Heart left ventricle (tissue), 16 donors: ENCODE results near the gene SF3A2. TPM values are rescaled to one million over a fixed set of nuclear protein-coding genes. Genes with fewer than 3 reads are reported as not detected.

ENCODE experiments used
- ATAC-seq, 4 donors: fragments of 200-7000 bp; cut with Tn5 transposase; one replicate each; pipeline ENCODE4 v1.9.1; 2020 to 2022; ENCODE audit warnings: moderate library complexity in 4 of 4, mild to moderate bottlenecking in 3 of 4, moderate number of reproducible peaks in 1 of 4
- DNase-seq, 5 donors: peaks; one replicate each; pipeline ENCODE4 v3.0.0-alpha.2; 2020
- H3K27ac ChIP-seq, 12 donors: fragments of 200-600 bp; sonication (generic) in 4 of 12; one replicate each; pipeline versions ENCODE4 v1.5.0 to v1.8.0; 2016 to 2022; ENCODE audit warnings: mild to moderate bottlenecking in 2 of 12
- H3K27me3 ChIP-seq, 9 donors: fragments of 200-600 bp; sonication (generic) in 2 of 9; one replicate each; pipeline versions ENCODE4 v1.5.1 to v1.8.0; 2016 to 2022; ENCODE audit warnings: mild to moderate bottlenecking in 3 of 9
- H3K36me3 ChIP-seq, 9 donors: fragments of 200-600 bp; sonication (generic) in 2 of 9; one replicate each; pipeline versions ENCODE4 v1.5.0 to v1.8.0; 2018 to 2022; ENCODE audit warnings: mild to moderate bottlenecking in 2 of 9
- H3K4me1 ChIP-seq, 12 donors: fragments of 200-600 bp; sonication (generic) in 4 of 12; one replicate each; pipeline versions ENCODE4 v1.5.0 to v1.8.0; 2016 to 2022; ENCODE audit warnings: mild to moderate bottlenecking in 3 of 12
- H3K4me3 ChIP-seq, 12 donors: fragments of 200-600 bp; sonication (generic) in 4 of 12; one replicate each; pipeline versions ENCODE4 v1.5.0 to v1.8.0; 2017 to 2022; ENCODE audit warnings: mild to moderate bottlenecking in 9 of 12, moderate library complexity in 4 of 12
- H3K9me3 ChIP-seq, 12 donors: fragments of 200-600 bp; sonication (generic) in 4 of 12; one replicate each; pipeline versions ENCODE4 v1.5.0 to v1.8.0; 2016 to 2022; ENCODE audit warnings: mild to moderate bottlenecking in 1 of 12
- POLR2A ChIP-seq, 2 donors: fragments of 450-650 bp; IDR thresholded peaks; one replicate each; pipeline ENCODE4 v1.6.1; 2017; ENCODE audit warnings: antibody characterized with exemption in 2 of 2, mild to moderate bottlenecking in 2 of 2, moderate library complexity in 2 of 2
- WGBS, 4 donors: extraction: QIAGEN DNeasy Blood & Tissue Kit in 2 of 4; methylation state at CpG; one replicate each; pipeline versions ENCODE4 v1.1.5 to v1.1.7; 2013 to 2018; 5-methylcytosine and 5-hydroxymethylcytosine counted together
- intact Hi-C, 10 donors: fragments of 100-400 bp; cut with DNase I; formaldehyde crosslinking; loops; one replicate each; pipeline versions ENCODE4 v1.11.1 to v1.14.2; 2022
- polyA plus RNA-seq, 2 donors: library from polyadenylated mRNA; stranded (reverse); fragments of 200-250 nt; gene quantifications; one replicate each; pipeline ENCODE4 v1.2.3, GENCODE V29; 2013
- total RNA-seq, 9 donors: library from RNA; depleted of rRNA in 2 of 9; stranded (reverse); fragments of >200 nt in 2 of 9; fragmentation: NEBNext Ultra II Directional in 3 of 9; extraction: Animal tissue kit (Norgen Biotek cat#: 25700) in 3 of 9; gene quantifications; one replicate each; pipeline versions ENCODE4 v1.1.0 to v1.2.4, GENCODE V29; 2016 to 2023
- TF ChIP-seq, protein P1 (sequence below), 12 donors: fragments of 200-600 bp; sonication (generic) in 4 of 12; IDR thresholded peaks; one replicate each; pipeline versions ENCODE4 v1.5.0 to v1.8.0; 2018 to 2022; ENCODE audit warnings: antibody characterized with exemption in 12 of 12, mild to moderate bottlenecking in 5 of 12
- donor health status: ischemic (EF 13 %, LVEDD 7.1; RV severe dilation, severe dysfunction).
- donor health status: healthy with polysubstance abuse.
- donor health status: DM: no; HTN: yes; CAD: no.
- donor health status: DM: no; HTN: no; CAD: no.
- donor health status: ischemic (EF 25% LVEDD 6.9; RV normal size, moderate dysfunction).
- donor health status: ischemic (EF 25% LVEDD 5.7; RV mildly dilated, moderate dysfunction).
- donor health status: healthy.
- donor health status: DM: yes; HTN: yes; CAD: no.
- donor health status: ischemic (EF 35%, LVEDD 5.7; RV mildly dilated, moderate dysfunction).
- donor health status: nonischemic (EF 11% LVEDD 7.7; RV severe dilation, severe dysfunction).
- donor health status: DM: yes; HTN: yes; CAD: no.
- donor health status: PGD.
- donor health status: ischemic (EF 29% LVEDD 5.4; RV normal size, mild dysfunction).
- donor health status: nonischemic (EF 23%, LVEDD 6.1; RV moderate dilation, normal function).

SF3A2 gene
- total and polyA plus RNA-seq, 11 donors, result 19.2 to 43.9 (median 28.6) TPM

DNA sequence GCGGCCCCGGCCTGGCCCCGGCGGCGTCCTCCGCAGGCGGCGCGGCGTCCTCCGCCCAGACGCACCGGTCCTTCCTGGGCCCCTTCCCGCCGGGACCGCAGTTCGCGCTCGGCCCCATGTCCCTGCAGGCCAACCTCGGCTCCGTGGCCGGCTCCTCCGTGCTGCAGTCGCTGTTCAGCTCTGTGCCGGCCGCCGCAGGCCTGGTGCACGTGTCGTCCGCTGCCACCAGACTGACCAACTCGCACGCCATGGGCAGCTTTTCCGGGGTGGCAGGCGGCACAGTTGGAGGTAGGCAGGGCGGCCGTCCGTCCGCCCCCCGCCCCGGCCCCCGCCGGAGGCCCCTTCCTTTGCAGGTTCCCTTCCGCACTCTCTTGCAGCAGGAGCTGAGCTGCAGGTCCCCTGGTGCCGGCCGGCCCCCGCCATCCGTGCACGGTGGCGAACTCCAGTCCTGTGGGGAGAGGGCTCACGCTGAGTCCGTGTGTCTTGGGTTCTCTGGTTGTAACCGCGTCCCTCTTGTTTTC, 9.7 kb upstream of the SF3A2 start:
- intact Hi-C loops, result loop anchor here in 1 of 10 donors (5.0 kb wide), 1 partner anchor 35 kb away; no protein-coding TSS in a partner anchor
- Histone ChIP-seq H3K36me3 (peaks cover 0 to 92% (median 73%) of the 10 kb centered on the region in 9 donors), H3K4me1 (peaks cover 0 to 12% (median 3%) of the 10 kb centered on the region in 12 donors), H3K4me3 (no peak overlapping the region), H3K27ac (no peak overlapping the region), H3K27me3 (no peaks in the 10 kb centered on the region), H3K9me3 (no peaks in the 10 kb centered on the region)
- WGBS, 4 donors, result 96 to 97% (median 97%) methylated on average over 31 to 53 of the region's 53 CpGs
- ATAC-seq (no peak), DNase-seq (no peak)
- no peak for TF ChIP-seq POLR2A (IDR thresholded peaks at IDR 0.05)
- TF ChIP-seq, protein P1, sequence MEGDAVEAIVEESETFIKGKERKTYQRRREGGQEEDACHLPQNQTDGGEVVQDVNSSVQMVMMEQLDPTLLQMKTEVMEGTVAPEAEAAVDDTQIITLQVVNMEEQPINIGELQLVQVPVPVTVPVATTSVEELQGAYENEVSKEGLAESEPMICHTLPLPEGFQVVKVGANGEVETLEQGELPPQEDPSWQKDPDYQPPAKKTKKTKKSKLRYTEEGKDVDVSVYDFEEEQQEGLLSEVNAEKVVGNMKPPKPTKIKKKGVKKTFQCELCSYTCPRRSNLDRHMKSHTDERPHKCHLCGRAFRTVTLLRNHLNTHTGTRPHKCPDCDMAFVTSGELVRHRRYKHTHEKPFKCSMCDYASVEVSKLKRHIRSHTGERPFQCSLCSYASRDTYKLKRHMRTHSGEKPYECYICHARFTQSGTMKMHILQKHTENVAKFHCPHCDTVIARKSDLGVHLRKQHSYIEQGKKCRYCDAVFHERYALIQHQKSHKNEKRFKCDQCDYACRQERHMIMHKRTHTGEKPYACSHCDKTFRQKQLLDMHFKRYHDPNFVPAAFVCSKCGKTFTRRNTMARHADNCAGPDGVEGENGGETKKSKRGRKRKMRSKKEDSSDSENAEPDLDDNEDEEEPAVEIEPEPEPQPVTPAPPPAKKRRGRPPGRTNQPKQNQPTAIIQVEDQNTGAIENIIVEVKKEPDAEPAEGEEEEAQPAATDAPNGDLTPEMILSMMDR (IDR thresholded peaks at IDR 0.05), result no peak

DNA sequence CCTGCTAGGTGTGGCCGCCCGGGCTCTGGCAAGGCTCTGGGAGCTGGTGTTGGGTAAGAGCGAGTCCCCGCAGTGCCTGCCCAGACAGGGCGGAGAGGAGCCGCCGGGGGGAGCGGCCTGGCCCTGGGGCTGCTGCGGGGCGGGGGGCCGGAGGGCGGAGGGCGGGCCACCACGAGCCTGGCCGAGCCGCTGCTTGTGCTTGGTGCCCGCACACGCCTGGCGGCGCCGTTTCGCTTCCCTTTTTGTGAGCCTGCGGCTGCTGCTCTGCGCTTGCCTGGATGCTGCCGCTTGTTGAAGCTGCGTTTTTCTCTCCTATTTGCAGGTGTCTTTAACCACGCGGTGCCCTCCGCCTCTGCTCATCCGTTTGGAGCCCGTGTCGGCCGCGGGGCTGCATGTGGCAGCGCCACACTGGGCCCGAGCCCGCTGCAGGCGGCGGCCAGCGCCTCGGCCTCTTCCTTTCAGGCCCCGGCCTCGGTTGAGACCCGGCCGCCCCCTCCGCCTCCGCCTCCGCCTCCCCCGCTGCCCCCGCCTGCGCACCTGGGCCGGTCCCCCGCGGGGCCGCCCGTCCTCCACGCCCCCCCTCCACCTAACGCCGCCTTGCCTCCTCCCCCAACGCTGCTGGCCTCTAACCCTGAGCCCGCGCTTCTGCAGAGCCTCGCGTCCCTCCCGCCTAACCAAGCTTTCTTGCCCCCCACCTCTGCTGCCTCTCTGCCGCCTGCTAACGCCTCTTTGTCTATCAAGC, 9.0 kb upstream of the SF3A2 start:
- Histone ChIP-seq H3K27ac (no peak overlapping the region), H3K9me3 (no peaks in the 10 kb centered on the region), H3K4me3 (no peak overlapping the region), H3K36me3 (peaks cover 0 to 88% (median 74%) of the 10 kb centered on the region in 9 donors), H3K27me3 (no peaks in the 10 kb centered on the region), H3K4me1 (peaks cover 0 to 15% (median 3%) of the 10 kb centered on the region in 12 donors)
- intact Hi-C loops, result loop anchor here in 1 of 10 donors (5.0 kb wide), 1 partner anchor 35 kb away; no protein-coding TSS in a partner anchor
- ATAC-seq (no peak), DNase-seq (no peak)
- 92 to 96% (median 93%) methylated on average over 56 to 67 of the region's 67 CpGs for WGBS, 4 donors
- TF ChIP-seq, protein P1 (IDR thresholded peaks at IDR 0.05), result no peak
- no peak for TF ChIP-seq POLR2A (IDR thresholded peaks at IDR 0.05)

DNA sequence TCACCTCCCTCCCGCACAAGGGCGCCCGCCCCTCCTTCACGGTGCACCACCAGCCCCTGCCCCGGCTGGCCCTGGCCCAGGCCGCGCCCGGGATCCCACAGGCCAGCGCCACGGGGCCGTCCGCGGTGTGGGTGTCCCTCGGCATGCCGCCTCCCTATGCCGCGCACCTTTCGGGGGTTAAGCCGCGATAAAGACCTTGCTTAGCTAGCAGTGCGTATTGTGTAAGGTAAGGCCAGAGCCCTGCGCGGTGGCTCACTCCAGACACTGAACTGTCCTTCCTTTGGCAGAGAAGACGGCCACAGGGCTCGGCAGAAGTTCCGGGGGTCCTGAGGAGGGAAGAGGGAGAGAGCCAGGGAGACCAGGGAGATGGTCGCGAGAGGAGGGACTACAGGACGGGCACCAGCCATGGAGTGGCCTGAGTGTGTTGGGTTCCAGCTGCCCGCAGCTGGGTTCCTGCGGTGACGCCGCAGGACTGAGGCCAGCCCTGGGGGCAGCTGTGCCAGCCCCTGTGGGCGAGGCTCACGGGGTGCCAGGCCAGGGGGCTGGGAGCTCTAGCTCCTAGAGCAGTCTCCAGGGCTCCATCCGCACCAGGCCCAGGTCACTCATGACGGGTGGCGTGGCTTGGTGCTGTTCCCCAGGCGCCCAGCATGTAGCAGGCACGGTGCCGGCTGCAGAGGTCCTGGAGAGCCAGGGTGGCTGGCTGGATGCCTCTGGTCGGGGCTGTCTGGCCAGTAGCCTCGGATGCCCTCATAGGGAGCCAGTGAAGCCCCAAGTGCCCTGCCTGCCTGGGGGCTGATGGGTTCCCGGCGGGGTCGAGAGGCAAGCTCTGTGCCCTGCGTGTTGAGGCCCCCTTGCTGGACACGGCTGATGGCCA, 8.2 kb upstream of the SF3A2 start:
- Histone ChIP-seq H3K36me3 (peaks cover 0 to 90% (median 75%) of the 10 kb centered on the region in 9 donors), H3K4me3 (no peak overlapping the region), H3K27ac (no peak overlapping the region), H3K4me1 (peaks cover 0 to 20% (median 3%) of the 10 kb centered on the region in 12 donors), H3K9me3 (no peaks in the 10 kb centered on the region), H3K27me3 (no peaks in the 10 kb centered on the region)
- ATAC-seq, result no peak
- intact Hi-C loops, result loop anchor here in 1 of 10 donors (5.0 kb wide), 1 partner anchor 36 kb away; no protein-coding TSS in a partner anchor
- 89 to 94% (median 93%) methylated on average over 34 to 48 of the region's 48 CpGs for WGBS, 4 donors
- no peak for DNase-seq
- TF ChIP-seq, protein P1 (IDR thresholded peaks at IDR 0.05), result no peak
- TF ChIP-seq POLR2A (IDR thresholded peaks at IDR 0.05), result no peak
